GM10248 (cell line): ENCODE measurements around the gene SMYD1.

Experiments used
- CTCF ChIA-PET: fragments of 300-600 bp; sonication (Branson Sonifier 250); formaldehyde crosslinking; extraction: SDS; loops from one replicate; lab custom pipeline; 2021; ENCODE audit warnings: antibody characterized with exemption; lab: Yijun Ruan, JAX
- POLR2A ChIA-PET: fragments of 350-650 bp; sonication (Branson Sonifier 250); formaldehyde crosslinking; extraction: SDS; loops from one replicate; lab custom pipeline; 2020; ENCODE audit warnings: antibody characterized with exemption; lab: Yijun Ruan, JAX
- DNase-seq: peaks from one replicate; pipeline ENCODE4 v3.0.0; 2012; ENCODE audit errors: extremely low spot score
- TF ChIP-seq, protein P1 (sequence below): IDR thresholded peaks from 2 replicates; pipeline ENCODE4 v1.5.1; 2012; ENCODE audit warnings: mild to moderate bottlenecking, low read depth; ENCODE audit errors: extremely low read depth, missing control alignments, control extremely low read depth

The SMYD1 gene

DNA sequence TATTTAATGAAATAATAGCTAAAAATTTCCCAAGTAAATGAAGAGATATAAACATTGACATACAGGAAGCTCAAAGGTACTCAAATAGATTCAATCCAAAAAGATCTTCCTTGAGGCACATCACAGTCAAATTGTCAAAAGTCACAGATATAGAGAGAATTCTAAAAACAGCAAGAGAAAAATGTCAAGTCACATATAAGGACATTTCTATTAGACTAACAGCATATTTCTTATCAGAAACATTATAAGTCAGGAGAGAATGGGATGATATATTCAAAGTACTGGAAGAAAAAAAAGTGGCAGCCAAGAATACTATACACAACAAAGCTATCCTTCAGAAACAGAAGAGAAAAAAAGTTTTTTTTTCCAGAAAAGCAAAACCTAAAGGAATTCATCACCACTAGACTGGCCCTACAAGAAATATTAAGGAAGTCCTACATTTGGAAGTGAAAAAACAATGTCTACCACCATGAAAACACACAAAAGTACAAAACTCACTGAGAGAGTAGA lies 81.4 kb downstream of the SMYD1 start:
- TF ChIP-seq, protein P1, sequence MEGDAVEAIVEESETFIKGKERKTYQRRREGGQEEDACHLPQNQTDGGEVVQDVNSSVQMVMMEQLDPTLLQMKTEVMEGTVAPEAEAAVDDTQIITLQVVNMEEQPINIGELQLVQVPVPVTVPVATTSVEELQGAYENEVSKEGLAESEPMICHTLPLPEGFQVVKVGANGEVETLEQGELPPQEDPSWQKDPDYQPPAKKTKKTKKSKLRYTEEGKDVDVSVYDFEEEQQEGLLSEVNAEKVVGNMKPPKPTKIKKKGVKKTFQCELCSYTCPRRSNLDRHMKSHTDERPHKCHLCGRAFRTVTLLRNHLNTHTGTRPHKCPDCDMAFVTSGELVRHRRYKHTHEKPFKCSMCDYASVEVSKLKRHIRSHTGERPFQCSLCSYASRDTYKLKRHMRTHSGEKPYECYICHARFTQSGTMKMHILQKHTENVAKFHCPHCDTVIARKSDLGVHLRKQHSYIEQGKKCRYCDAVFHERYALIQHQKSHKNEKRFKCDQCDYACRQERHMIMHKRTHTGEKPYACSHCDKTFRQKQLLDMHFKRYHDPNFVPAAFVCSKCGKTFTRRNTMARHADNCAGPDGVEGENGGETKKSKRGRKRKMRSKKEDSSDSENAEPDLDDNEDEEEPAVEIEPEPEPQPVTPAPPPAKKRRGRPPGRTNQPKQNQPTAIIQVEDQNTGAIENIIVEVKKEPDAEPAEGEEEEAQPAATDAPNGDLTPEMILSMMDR, result no peak
- POLR2A ChIA-PET, result no interaction called here
- CTCF ChIA-PET, result no interaction called here
- DNase-seq, result no peak

DNA sequence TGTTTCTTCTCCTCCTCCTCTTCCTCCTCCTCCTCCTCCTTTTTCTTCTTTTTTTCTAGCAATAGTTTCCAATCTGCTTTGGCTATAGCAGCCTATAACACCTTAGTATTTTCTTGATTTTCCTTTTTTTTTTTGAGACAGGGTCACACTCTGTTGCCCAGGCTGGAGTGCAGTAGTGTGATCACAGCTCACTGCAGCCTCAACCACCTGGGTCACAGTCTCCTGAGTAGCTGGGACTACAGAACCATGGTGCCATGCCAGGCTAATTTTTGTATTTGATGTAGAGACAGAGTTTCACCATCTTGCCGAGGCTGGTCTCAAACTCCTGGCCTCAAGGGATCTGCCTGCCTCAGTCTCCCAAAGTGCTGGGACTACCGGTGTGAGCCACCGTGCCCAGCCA lies 91.9 kb downstream of the SMYD1 start:
- ChIA-PET POLR2A (no interaction called here), CTCF (interaction anchor here (0.6 to 5.1 kb wide), 15 partner anchors 10 to 758 kb away, joined by 3 to 111 read pairs (median 4); partner anchors contain the start of gene THNSL2)
- TF ChIP-seq, protein P1, result no peak
- DNase-seq, result no peak

DNA sequence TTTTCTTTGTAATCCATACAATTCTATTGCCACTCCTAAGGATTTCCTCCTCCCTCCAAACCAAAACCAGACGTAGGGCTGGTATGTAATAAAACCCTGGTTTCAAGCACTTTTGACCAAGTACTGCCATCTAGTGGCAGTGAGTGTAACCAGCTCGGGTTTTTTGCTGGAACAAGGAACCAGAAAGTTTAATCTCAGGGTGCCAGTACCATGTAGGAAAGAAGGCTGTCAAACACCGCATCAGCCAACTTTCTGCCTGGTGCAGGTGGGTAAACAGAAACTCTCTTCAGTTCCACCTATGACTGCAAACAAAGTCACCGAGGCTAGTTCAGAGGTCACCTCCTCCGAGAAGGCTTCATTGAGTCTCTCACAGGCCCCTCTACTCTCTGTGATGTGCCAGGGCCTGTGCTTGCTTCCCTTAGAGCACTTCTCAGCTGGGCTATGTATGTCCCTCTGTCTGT lies 92.4 kb downstream of the SMYD1 start:
- POLR2A ChIA-PET, result no interaction called here
- TF ChIP-seq, protein P1, result peak; percentile 73
- CTCF ChIA-PET, result interaction anchor here (0.9 to 5.1 kb wide), 14 partner anchors 9 to 758 kb away, joined by 3 to 111 read pairs (median 4); partner anchors contain the start of gene THNSL2
- peak; percentile 57 for DNase-seq

DNA sequence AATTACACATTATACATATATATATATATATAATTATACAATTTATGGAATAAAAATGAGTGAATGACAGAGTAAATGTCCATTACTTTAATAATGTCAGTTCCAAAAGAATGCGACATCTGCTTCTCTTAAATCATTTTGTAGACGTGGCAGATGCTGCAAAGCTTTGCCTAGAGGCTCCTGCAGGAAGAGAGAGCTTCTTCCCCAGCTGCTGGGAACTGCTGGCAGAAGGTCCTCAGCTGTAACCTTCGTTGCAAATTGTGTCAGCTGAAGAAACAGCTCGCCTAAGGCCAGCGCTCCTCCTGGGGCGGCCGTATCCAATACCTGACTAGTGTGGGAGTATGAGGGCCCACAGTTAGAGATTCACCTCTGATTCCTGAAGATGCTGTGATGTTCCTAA lies 92.9 kb downstream of the SMYD1 start:
- ChIA-PET POLR2A (no interaction called here), CTCF (interaction anchor here (1.0 to 5.1 kb wide), 12 partner anchors 9 to 759 kb away, joined by 3 to 111 read pairs (median 5); partner anchors contain the start of gene THNSL2)
- TF ChIP-seq, protein P1, result no peak
- DNase-seq, result no peak

DNA sequence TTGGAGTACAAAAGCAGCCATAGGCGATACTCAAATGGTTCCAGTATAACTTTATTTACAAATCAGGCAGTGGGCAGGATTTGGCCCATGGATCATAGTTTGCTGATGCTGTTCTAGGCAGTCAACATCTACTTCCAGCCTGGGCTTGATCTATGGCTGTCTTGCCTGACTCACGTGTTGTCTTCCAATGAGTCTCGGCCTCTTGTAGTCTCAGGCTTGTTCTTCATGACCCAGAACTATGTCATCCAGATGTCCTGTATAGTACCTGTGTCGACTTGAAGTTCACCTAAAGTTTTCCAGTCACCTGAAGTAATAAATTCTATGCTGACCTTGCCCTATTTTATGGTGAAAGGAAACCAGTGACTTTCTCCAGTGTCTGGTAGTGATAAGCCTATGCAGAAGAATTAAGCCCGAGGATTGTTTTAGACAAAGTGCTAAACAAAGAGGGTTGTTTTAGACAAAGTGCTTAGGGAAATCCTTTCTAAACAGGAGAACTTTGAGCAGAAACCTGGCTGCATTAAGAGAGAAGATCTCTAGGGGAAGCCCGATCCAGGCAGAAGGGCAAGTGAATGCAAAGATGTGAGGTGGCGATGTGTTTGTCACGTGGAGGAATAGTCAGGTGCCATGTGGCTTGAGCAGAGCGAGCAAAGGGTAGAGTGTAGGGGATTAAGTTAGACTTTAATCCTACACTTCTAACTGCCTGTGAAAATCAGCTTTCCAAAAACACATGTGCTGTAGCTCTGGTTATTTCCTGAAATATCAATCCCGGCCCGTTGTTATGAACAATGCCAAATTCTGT lies 94.0 kb downstream of the SMYD1 start:
- TF ChIP-seq, protein P1, result no peak
- ChIA-PET POLR2A (interaction anchor here (0.5 kb wide), 1 partner anchor 99 kb away, joined by 4 read pairs; no protein-coding TSS in a partner anchor), CTCF (interaction anchor here (1.0 to 5.1 kb wide), 6 partner anchors 12 to 102 kb away, joined by 3 to 111 read pairs (median 12); no protein-coding TSS in a partner anchor)
- DNase-seq, result no peak
